ENCODE measurements around the gene REXO5. TPM values are rescaled to one million over a fixed set of nuclear protein-coding genes. Genes with fewer than 3 reads are reported as not detected.

Gene REXO5
- total and polyA plus RNA-seq, 8 donors = 2.9 to 16.3 (median 11.9) TPM

DNA sequence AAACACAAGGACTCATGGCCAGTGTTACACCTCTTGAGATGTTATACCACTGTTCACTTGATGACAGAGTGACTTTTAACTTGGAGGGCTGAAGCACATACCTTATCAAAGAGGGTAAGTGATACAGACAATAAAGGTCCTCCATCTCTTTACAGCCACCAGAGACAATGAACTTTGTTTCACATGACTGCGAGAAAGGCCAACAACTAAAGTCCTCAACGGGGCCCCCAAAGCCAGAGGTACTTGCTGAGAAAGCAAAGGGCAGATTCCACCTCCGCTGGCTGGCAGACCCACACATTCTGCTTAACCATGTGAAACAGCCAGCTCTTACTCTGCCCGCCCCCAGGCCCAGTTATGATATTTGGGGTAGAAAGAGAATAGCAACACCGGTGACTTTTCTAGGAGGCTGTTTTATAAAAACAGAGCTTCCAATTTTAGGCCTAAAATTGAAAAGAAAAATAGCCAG, 72.4 kb downstream of the REXO5 start:
- peaks cover 25 to 82% of the 10 kb centered on the region in 2 donors for H3K4me1 ChIP-seq
- TF ChIP-seq, protein P1, sequence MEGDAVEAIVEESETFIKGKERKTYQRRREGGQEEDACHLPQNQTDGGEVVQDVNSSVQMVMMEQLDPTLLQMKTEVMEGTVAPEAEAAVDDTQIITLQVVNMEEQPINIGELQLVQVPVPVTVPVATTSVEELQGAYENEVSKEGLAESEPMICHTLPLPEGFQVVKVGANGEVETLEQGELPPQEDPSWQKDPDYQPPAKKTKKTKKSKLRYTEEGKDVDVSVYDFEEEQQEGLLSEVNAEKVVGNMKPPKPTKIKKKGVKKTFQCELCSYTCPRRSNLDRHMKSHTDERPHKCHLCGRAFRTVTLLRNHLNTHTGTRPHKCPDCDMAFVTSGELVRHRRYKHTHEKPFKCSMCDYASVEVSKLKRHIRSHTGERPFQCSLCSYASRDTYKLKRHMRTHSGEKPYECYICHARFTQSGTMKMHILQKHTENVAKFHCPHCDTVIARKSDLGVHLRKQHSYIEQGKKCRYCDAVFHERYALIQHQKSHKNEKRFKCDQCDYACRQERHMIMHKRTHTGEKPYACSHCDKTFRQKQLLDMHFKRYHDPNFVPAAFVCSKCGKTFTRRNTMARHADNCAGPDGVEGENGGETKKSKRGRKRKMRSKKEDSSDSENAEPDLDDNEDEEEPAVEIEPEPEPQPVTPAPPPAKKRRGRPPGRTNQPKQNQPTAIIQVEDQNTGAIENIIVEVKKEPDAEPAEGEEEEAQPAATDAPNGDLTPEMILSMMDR (IDR thresholded peaks at IDR 0.05) = no peak

DNA sequence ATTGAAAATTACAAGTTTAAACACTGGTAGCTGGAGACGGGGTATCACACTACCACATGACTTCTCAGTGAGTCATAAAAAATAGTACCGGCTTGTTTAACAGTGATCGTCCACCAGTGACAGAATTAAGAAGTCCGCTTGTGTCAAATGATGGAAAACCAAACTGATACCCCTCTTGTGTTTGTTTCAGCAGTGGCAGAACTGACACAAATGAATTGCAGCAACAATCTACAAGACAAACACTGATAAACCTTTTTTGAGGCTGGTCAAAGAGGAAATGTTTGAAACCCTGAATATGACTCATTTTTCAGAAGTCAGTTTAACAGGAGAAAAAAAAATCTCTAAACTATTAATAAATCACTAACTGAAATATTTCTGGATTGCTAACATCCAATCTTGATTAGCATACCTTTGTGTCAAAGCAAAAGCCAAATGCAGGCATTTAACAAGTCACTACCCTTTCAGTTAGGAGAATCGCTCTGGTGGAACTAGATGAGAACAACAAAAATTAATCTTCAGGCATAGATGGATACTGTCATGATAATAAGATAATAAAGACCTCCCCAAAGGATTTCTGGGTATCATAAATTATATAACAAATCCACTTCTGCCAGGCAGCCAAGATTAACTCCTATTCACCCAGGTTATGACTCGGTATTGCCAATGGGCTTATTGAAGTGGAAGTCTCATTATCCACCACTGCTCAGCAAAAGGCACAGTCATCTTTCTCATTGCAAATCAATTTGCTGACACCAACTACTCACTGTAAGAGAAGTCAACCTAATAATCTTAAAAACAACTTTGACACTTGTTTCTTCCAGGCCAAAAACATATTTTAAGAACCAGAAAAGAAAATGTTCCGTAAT, 73.1 kb downstream of the REXO5 start:
- no peaks in the 10 kb centered on the region for H3K9me3 ChIP-seq
- H3K27ac ChIP-seq = peak overlapping the region; percentile 38 to 65
- peaks cover 24 to 82% of the 10 kb centered on the region in 2 donors for H3K4me1 ChIP-seq
- DNase-seq (no peak), ATAC-seq (peak; percentile 27)
- no peaks in the 10 kb centered on the region for H3K36me3 ChIP-seq
- intact Hi-C loops (cut with DNase I) = no loop called here
- TF ChIP-seq, protein P1 (IDR thresholded peaks at IDR 0.05) = no peak
- no peak overlapping the region for H3K4me3 ChIP-seq
- no peaks in the 10 kb centered on the region for H3K27me3 ChIP-seq

More for the DNA sequence above, 72.4 kb downstream of the REXO5 start:
- no peak for DNase-seq
- Histone ChIP-seq H3K4me3 (no peak overlapping the region), H3K9me3 (no peaks in the 10 kb centered on the region), H3K27me3 (no peaks in the 10 kb centered on the region), H3K27ac (peak overlapping the region; percentile 38 to 65), H3K36me3 (no peaks in the 10 kb centered on the region)
- intact Hi-C loops (cut with DNase I) = no loop called here
- no peak for ATAC-seq

DNA sequence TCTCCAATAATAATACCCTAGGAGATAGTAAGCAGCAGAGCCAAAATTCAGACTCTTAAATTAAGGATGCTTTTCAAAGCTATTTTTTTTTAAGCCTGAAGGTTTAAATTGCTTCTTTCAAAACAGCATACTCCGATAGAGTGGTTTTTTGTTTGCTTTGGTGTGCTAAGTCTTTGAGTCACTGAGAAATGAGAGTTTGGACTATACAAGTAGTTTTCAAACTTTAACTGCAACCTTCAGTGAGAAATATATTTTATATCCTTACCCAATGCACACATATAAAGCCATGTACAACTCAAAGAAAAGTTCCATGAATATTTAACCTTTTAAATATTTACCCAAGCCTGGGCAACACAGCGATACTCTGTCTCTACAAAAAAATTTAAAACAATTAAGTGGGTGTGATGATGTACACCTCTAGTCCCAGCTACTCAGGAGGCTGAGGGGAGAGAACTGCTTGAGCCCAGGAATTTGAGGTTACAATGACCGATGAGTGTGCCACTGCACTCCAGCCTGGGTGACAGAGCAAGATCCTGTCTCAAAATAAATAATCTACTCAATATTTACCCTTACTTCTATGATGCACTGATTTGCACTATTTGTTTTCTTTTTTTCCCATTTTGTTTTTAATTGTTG, 74.7 kb downstream of the REXO5 start:
- ATAC-seq (peak; percentile 63), DNase-seq (no peak)
- peaks cover 24 to 77% of the 10 kb centered on the region in 2 donors for H3K4me1 ChIP-seq
- no peaks in the 10 kb centered on the region for H3K9me3 ChIP-seq
- H3K27ac ChIP-seq = peak overlapping the region; percentile 49 to 58
- TF ChIP-seq, protein P1 (IDR thresholded peaks at IDR 0.05) = no peak
- intact Hi-C loops (cut with DNase I) = no loop called here
- H3K4me3 ChIP-seq = no peak overlapping the region
- no peaks in the 10 kb centered on the region for H3K27me3 ChIP-seq
- no peaks in the 10 kb centered on the region for H3K36me3 ChIP-seq

DNA sequence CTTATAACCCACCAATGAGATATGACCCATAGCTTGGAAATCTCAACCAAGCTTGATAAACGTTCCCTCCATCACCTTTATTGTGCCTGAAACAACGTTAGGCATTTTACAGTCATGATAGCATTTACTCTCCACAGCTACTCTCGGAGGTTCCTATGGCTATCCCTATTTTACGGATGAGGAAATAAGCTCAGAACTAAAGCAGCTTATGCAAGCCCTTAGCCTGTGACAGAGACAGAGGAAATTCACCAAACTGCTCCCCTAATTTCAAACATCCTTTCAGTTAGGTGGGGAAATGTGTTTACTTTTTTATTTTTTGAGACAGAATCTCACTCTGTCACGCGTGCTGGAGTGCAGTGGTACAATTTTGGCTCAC, 75.2 kb downstream of the REXO5 start:
- peaks cover 24 to 77% of the 10 kb centered on the region in 2 donors for H3K4me1 ChIP-seq
- no peaks in the 10 kb centered on the region for H3K36me3 ChIP-seq
- TF ChIP-seq, protein P1 (IDR thresholded peaks at IDR 0.05) = no peak
- H3K9me3 ChIP-seq = no peaks in the 10 kb centered on the region
- intact Hi-C loops (cut with DNase I) = no loop called here
- no peak overlapping the region for H3K4me3 ChIP-seq
- H3K27ac ChIP-seq = peak overlapping the region; percentile 49 to 58
- no peaks in the 10 kb centered on the region for H3K27me3 ChIP-seq
- peak; percentile 41 for ATAC-seq
- DNase-seq = no peak

Data from left lung (tissue), 10 donors.